ENCODE measurements around the gene ZNF438. TPM values are rescaled to one million over a fixed set of nuclear protein-coding genes. Genes with fewer than 3 reads are reported as not detected.
"Not testable (repeated sequence)": the region's sequence is repeated elsewhere in the genome, so short reads cannot be mapped to it uniquely, and the experiment has no call there.

Gene ZNF438
- total RNA-seq, 3 donors from 2014 or later = 0.96 to 1.3 (median 1.2) TPM

GRCh38 chr10:31063841-31064240 is 32.2 kb upstream of the ZNF438 start:
- H3K4me3 Mint-ChIP-seq = no peak overlapping the region
- no peaks in the 10 kb centered on the region for H3K9me3 Mint-ChIP-seq
- peaks cover 20% of the 10 kb centered on the region for H3K27me3 Mint-ChIP-seq (ENCODE audit: low read depth)
- ATAC-seq = no peak
- H3K36me3 Mint-ChIP-seq (ENCODE audit: insufficient read depth) = no peaks in the 10 kb centered on the region
- DNase-seq = no peak
- no peaks in the 10 kb centered on the region for H3K4me1 Mint-ChIP-seq (ENCODE audit: low read depth)

- peaks cover 20% of the 10 kb centered on the region for H3K27me3 Mint-ChIP-seq (ENCODE audit: low read depth)
- H3K36me3 Mint-ChIP-seq (ENCODE audit: insufficient read depth) = no peaks in the 10 kb centered on the region
- no peak for ATAC-seq
- no peak for DNase-seq
- H3K4me3 Mint-ChIP-seq = no peak overlapping the region
- H3K9me3 Mint-ChIP-seq = no peaks in the 10 kb centered on the region
- H3K4me1 Mint-ChIP-seq (ENCODE audit: low read depth) = no peaks in the 10 kb centered on the region
Observed at GRCh38 chr10:31062856-31063255, 31.2 kb upstream of the ZNF438 start.

GRCh38 chr10:31061941-31062340 is 30.3 kb upstream of the ZNF438 start:
- DNase-seq (no peak), ATAC-seq (no peak)
- peaks cover 24% of the 10 kb centered on the region for H3K27me3 Mint-ChIP-seq (ENCODE audit: low read depth)
- H3K4me3 Mint-ChIP-seq = no peak overlapping the region
- no peaks in the 10 kb centered on the region for H3K9me3 Mint-ChIP-seq
- H3K36me3 Mint-ChIP-seq (ENCODE audit: insufficient read depth) = no peaks in the 10 kb centered on the region
- H3K4me1 Mint-ChIP-seq (ENCODE audit: low read depth) = no peaks in the 10 kb centered on the region

GRCh38 chr10:31058795-31059703 is 27.4 kb upstream of the ZNF438 start:
- Mint-ChIP-seq H3K4me1 (ENCODE audit: low read depth) (no peaks in the 10 kb centered on the region), H3K9me3 (no peaks in the 10 kb centered on the region), H3K36me3 (ENCODE audit: insufficient read depth) (no peaks in the 10 kb centered on the region), H3K4me3 (no peak overlapping the region), H3K27me3 (ENCODE audit: low read depth) (peaks cover 19% of the 10 kb centered on the region)
- no peak for DNase-seq
- no peak for ATAC-seq

- H3K27me3 Mint-ChIP-seq (ENCODE audit: low read depth) = peaks cover 15% of the 10 kb centered on the region
- H3K4me3 Mint-ChIP-seq = peak overlapping the region; percentile 33
- H3K4me1 Mint-ChIP-seq (ENCODE audit: low read depth); ATAC-seq; H3K36me3 Mint-ChIP-seq (ENCODE audit: insufficient read depth); DNase-seq; H3K9me3 Mint-ChIP-seq: not testable (repeated sequence)
Observed at GRCh38 chr10:31056678-31057077, 25.0 kb upstream of the ZNF438 start.

GRCh38 chr10:31055573-31056251 is 24.0 kb upstream of the ZNF438 start:
- ATAC-seq = no peak
- no peaks in the 10 kb centered on the region for H3K36me3 Mint-ChIP-seq (ENCODE audit: insufficient read depth)
- peaks cover 10% of the 10 kb centered on the region for H3K9me3 Mint-ChIP-seq
- H3K4me3 Mint-ChIP-seq = no peak overlapping the region
- H3K27me3 Mint-ChIP-seq (ENCODE audit: low read depth) = peaks cover 15% of the 10 kb centered on the region
- no peaks in the 10 kb centered on the region for H3K4me1 Mint-ChIP-seq (ENCODE audit: low read depth)
- DNase-seq = no peak

GRCh38 chr10:31051703-31052102 is 20.0 kb upstream of the ZNF438 start:
- H3K27me3 Mint-ChIP-seq (ENCODE audit: low read depth) = peaks cover 1% of the 10 kb centered on the region
- no peaks in the 10 kb centered on the region for H3K4me1 Mint-ChIP-seq (ENCODE audit: low read depth)
- ATAC-seq (no peak), DNase-seq (no peak)
- H3K9me3 Mint-ChIP-seq = peaks cover 10% of the 10 kb centered on the region
- H3K4me3 Mint-ChIP-seq = no peak overlapping the region
- H3K36me3 Mint-ChIP-seq (ENCODE audit: insufficient read depth) = no peaks in the 10 kb centered on the region

- Mint-ChIP-seq H3K27me3 (ENCODE audit: low read depth) (peaks cover 1% of the 10 kb centered on the region), H3K4me3 (no peak overlapping the region), H3K9me3 (no peaks in the 10 kb centered on the region), H3K4me1 (ENCODE audit: low read depth) (peaks cover 5% of the 10 kb centered on the region), H3K36me3 (ENCODE audit: insufficient read depth) (no peaks in the 10 kb centered on the region)
- ATAC-seq (no peak), DNase-seq (no peak)
Observed at GRCh38 chr10:31042670-31043069, 11.0 kb upstream of the ZNF438 start.

- Mint-ChIP-seq H3K27me3 (ENCODE audit: low read depth) (no peaks in the 10 kb centered on the region), H3K9me3 (no peaks in the 10 kb centered on the region), H3K36me3 (ENCODE audit: insufficient read depth) (no peaks in the 10 kb centered on the region), H3K4me3 (no peak overlapping the region), H3K4me1 (ENCODE audit: low read depth) (peaks cover 5% of the 10 kb centered on the region)
- ATAC-seq (no peak), DNase-seq (no peak)
Observed at GRCh38 chr10:31041011-31041410, 9.3 kb upstream of the ZNF438 start.

- not testable (repeated sequence) for DNase-seq; ATAC-seq; H3K4me3 Mint-ChIP-seq; H3K27me3 Mint-ChIP-seq (ENCODE audit: low read depth); H3K4me1 Mint-ChIP-seq (ENCODE audit: low read depth); H3K9me3 Mint-ChIP-seq; H3K36me3 Mint-ChIP-seq (ENCODE audit: insufficient read depth)
Observed at GRCh38 chr10:31039006-31039405, 7.3 kb upstream of the ZNF438 start.

GRCh38 chr10:31037749-31038148 is 6.1 kb upstream of the ZNF438 start:
- Mint-ChIP-seq H3K4me1 (ENCODE audit: low read depth) (peaks cover 5% of the 10 kb centered on the region), H3K9me3 (no peaks in the 10 kb centered on the region), H3K36me3 (ENCODE audit: insufficient read depth) (no peaks in the 10 kb centered on the region), H3K27me3 (ENCODE audit: low read depth) (no peaks in the 10 kb centered on the region), H3K4me3 (no peak overlapping the region)
- ATAC-seq = no peak
- no peak for DNase-seq

- no peak overlapping the region for H3K4me3 Mint-ChIP-seq
- no peaks in the 10 kb centered on the region for H3K36me3 Mint-ChIP-seq (ENCODE audit: insufficient read depth)
- H3K4me1 Mint-ChIP-seq (ENCODE audit: low read depth) = peaks cover 8% of the 10 kb centered on the region
- no peaks in the 10 kb centered on the region for H3K27me3 Mint-ChIP-seq (ENCODE audit: low read depth)
- DNase-seq (no peak), ATAC-seq (no peak)
- H3K9me3 Mint-ChIP-seq = no peaks in the 10 kb centered on the region
Observed at GRCh38 chr10:31036209-31036608, 4.5 kb upstream of the ZNF438 start.

GRCh38 chr10:31035266-31035798 is 3.7 kb upstream of the ZNF438 start:
- Mint-ChIP-seq H3K4me3 (no peak overlapping the region), H3K4me1 (ENCODE audit: low read depth) (peaks cover 13% of the 10 kb centered on the region), H3K9me3 (no peaks in the 10 kb centered on the region), H3K36me3 (ENCODE audit: insufficient read depth) (no peaks in the 10 kb centered on the region), H3K27me3 (ENCODE audit: low read depth) (no peaks in the 10 kb centered on the region)
- ATAC-seq (no peak), DNase-seq (no peak)

- no peaks in the 10 kb centered on the region for H3K9me3 Mint-ChIP-seq
- ATAC-seq = no peak
- no peak for DNase-seq
- H3K27me3 Mint-ChIP-seq (ENCODE audit: low read depth) = no peaks in the 10 kb centered on the region
- H3K4me1 Mint-ChIP-seq (ENCODE audit: low read depth) = peaks cover 16% of the 10 kb centered on the region
- no peaks in the 10 kb centered on the region for H3K36me3 Mint-ChIP-seq (ENCODE audit: insufficient read depth)
- H3K4me3 Mint-ChIP-seq = no peak overlapping the region
Observed at GRCh38 chr10:31034098-31034909, 2.6 kb upstream of the ZNF438 start.
